GM21786 (cell line): Measurements from ENCODE around the gene TPSG1.
"Not testable (repeated sequence)": the region's sequence is repeated elsewhere in the genome, so short reads cannot be mapped to it uniquely, and the experiment has no call there.

Experiments
- ATAC-seq: cut with Tn5 transposase; IDR thresholded peaks from one replicate; pipeline ENCODE4 v1.9.1; 2021; ENCODE audit not compliant: unreplicated experiment

Gene TPSG1

GRCh38 chr16:1198671-1199346 is 26.3 kb downstream of the TPSG1 start:
- not testable (repeated sequence) for ATAC-seq

DNA sequence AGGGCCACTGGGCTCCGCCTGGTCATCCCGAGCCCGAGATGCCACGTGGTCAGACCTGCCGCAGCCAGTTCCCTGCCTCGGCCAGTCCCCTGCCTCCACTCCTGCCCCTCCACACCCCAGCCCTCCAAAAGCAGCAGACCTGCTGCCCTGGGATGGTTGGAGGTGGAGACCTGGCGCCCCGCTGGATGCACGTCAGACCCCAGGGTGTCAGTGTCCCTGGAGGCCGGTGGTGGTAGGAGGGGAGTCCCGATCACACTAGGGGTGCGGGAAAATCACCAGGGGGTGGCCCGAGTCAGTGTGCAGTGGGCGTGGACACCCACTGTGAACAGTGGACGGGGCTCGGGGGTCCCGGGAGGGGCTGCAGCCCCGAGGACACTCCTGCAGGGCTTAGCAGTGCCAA is 26.9 kb downstream of the TPSG1 start:
- no peak for ATAC-seq

- no peak for ATAC-seq
These were observed 27.7 kb downstream of the TPSG1 start for GRCh38 chr16:1197237-1197866.

DNA sequence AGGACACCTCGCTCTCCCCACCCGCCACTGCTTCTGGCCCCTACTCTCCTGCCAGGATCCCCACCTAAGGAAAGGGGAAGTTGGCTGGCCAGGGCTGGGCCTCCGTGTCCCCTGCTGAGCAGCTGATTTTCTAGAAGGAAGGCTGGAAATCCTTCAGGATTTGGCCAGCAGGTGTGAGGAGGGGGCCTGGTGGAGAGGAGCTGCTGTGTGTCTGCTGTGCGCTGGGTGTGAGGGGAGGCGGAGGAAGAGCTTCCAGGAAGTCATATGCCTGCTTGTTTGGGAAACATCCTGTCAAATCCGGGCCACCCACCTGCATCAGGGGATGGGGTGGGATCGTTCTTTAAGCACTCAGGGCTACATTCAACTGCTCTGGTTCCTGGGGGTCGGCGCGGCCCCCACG is 28.6 kb downstream of the TPSG1 start:
- no peak for ATAC-seq

DNA sequence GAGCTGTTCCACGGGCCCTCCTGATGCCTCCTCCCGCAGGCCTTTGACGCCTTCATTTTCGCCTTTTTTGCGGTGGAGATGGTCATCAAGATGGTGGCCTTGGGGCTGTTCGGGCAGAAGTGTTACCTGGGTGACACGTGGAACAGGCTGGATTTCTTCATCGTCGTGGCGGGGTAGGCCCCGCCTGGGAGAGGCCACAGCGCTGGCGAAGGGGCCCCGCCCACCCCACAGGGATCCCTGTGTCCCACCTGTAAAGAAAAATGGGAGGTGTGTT is 29.7 kb downstream of the TPSG1 start:
- ATAC-seq = no peak

DNA sequence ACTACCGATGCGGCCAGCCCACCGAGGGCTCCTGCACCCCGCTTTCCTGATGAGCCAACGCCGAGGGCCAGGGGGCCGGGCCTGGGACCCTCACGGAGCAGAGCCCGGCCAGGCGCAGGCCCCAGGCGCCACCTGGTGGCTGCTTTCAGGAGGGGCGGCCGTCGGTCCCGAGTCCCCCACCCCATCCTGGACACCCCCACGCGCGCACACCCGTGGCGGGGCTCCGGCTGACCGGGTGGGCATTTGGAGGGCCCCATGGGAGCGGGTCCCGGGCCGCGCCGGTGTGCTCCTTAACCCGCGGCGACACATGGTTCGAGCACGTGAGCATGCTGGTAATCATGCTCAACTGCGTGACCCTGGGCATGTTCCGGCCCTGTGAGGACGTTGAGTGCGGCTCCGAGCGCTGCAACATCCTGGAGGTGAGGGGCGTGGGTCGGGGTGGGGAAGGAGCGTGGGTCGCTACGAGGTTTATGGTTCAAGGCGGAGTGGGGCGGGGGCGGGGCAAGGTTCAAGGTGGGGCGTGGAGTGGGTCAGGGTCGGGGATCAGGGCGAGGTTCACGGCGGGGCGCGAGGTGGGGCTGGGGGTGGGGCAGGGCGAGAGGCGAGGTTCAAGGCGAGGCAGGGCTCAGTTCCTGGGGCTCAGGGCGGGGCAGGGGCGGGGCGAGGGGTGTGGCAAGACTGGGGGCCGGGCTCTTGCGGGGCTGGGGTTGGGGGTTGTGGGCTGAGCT is 30.2 kb downstream of the TPSG1 start:
- no peak for ATAC-seq

- no peak for ATAC-seq
These were observed 31.1 kb downstream of the TPSG1 start for GRCh38 chr16:1193825-1194581.

DNA sequence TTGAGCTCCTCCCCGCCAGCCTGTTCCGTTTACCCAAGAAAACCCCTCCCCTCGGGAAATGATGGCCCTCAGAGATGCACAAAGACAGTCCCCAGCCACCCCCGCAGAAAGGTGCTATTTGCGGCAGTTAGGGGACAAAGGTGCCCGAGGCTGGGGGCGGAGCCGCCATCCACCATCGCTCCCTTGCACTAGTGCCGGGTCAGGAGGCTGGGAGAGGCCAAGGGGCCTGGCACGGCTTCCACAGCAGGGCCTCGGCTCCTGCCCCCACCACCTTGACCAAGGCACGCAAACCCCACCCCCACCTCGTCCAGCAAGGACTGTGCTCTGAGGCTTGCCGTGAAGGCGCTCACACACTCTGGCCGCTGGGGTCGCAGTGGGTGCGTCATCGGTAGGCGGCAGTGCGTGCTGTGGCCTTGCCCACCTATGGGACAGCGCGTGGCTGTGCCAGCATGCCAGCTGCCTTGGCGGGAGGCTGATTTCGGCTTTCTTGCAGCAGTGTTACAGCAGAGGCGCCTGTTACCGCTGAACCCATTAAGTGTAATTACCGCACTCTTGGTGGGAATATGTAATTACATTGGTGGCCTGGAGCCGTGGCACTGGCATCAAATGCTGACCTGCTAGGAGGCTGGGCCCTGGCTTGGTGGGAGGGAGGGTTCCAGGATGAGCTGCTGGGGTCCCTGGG is 31.8 kb downstream of the TPSG1 start:
- no peak for ATAC-seq

GRCh38 chr16:1192384-1193073 is 32.5 kb downstream of the TPSG1 start:
- ATAC-seq = no peak

GRCh38 chr16:1190789-1191188 is 34.3 kb downstream of the TPSG1 start:
- ATAC-seq = not testable (repeated sequence)

DNA sequence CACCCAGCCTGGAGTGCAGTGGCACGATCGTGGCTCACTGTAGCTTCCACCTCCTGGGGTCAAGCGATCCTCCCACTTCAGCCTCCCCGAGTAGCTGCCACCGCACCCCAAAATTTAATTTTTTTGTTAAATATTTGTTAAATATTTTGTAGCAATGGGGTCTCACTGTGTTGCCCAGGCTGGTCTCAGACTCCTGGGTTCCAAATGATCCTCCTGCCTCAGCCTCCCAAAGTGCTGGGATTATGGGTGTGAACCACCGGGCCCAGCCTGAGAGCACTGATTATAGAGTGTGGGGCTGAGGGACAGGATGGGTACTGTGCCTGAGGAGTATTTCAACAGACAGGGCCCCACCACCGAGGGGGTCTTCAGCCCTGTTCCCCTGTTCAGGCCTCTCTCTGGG is 35.6 kb downstream of the TPSG1 start:
- ATAC-seq = no peak

GRCh38 chr16:1188432-1189189 is 36.5 kb downstream of the TPSG1 start:
- ATAC-seq = no peak

GRCh38 chr16:1185460-1186207 is 39.4 kb downstream of the TPSG1 start:
- ATAC-seq = not testable (repeated sequence)

DNA sequence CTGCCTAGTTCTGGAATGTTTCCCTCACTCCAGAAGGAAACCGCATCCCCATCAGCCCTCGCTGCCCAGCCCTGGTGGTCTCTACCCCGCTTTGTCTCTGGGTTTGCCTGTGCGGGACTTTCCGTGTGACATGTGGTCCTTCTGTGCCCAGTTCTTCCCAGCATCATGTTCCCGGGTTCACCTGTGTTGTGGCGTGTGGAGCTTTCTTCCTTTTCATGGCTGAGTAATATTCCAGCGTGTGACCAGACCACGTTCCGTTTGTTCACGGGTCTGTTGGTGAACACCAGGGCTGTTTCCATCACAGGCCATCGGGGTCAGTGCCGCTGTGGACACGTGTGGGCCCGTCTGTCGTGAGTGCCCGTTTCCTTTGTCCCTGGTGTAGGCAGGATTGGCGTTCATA is 40.1 kb downstream of the TPSG1 start:
- ATAC-seq = no peak

GRCh38 chr16:1184156-1184868 is 40.8 kb downstream of the TPSG1 start:
- ATAC-seq = no peak

- ATAC-seq = no peak
These were observed 41.8 kb downstream of the TPSG1 start for GRCh38 chr16:1182950-1183907.

GRCh38 chr16:1182316-1182671 is 42.8 kb downstream of the TPSG1 start:
- no peak for ATAC-seq
